Measurements from ENCODE around the gene MED6.

GRCh38 chr14:70601162-70601561 is 707 bp upstream of the MED6 start:
- TF ChIP-seq CTCF (conservative IDR thresholded peaks at IDR 0.05 in 1 of 2, IDR thresholded peaks at IDR 0.05 in 1 of 2; ENCODE audit: extremely low read depth in 1 of 2, insufficient read depth in 1 of 2, low read depth in 1 of 2, low read length in 2 of 2) (no peak), EZH2 (IDR thresholded peaks at IDR 0.05; ENCODE audit: borderline replicate concordance, low read length) (no peak)
